GM19467 (cell line): Measurements from ENCODE around the gene CD44.

Experiments
- ATAC-seq: cut with Tn5 transposase; IDR thresholded peaks from one replicate; pipeline ENCODE4 v1.9.1; 2021; ENCODE audit warnings: mild to moderate bottlenecking, moderate library complexity; ENCODE audit not compliant: unreplicated experiment

CD44 gene

GRCh38 chr11:35234460-35235156 is 95.6 kb downstream of the CD44 start:
- ATAC-seq, result no peak

GRCh38 chr11:35235157-35235468 is 96.1 kb downstream of the CD44 start:
- no peak for ATAC-seq

GRCh38 chr11:35235498-35235897 is 96.5 kb downstream of the CD44 start:
- no peak for ATAC-seq

- no peak for ATAC-seq
Observed at GRCh38 chr11:35235936-35236666, 97.1 kb downstream of the CD44 start.

GRCh38 chr11:35236667-35237003 is 97.7 kb downstream of the CD44 start:
- no peak for ATAC-seq

GRCh38 chr11:35237351-35237750 is 98.4 kb downstream of the CD44 start:
- ATAC-seq, result no peak

GRCh38 chr11:35237860-35238715 is 99.1 kb downstream of the CD44 start:
- no peak for ATAC-seq

GRCh38 chr11:35238882-35239281 is 99.9 kb downstream of the CD44 start:
- ATAC-seq, result no peak

GRCh38 chr11:35239471-35240075 is 100.6 kb downstream of the CD44 start:
- no peak for ATAC-seq

GRCh38 chr11:35241083-35241482 is 102.1 kb downstream of the CD44 start:
- ATAC-seq, result no peak

GRCh38 chr11:35241531-35241930 is 102.6 kb downstream of the CD44 start:
- no peak for ATAC-seq

- ATAC-seq, result no peak
Observed at GRCh38 chr11:35242412-35243242, 103.7 kb downstream of the CD44 start.

GRCh38 chr11:35243774-35244173 is 104.8 kb downstream of the CD44 start:
- ATAC-seq, result no peak

- ATAC-seq, result no peak
Observed at GRCh38 chr11:35245056-35245455, 106.1 kb downstream of the CD44 start.

- ATAC-seq, result no peak
Observed at GRCh38 chr11:35245786-35246185, 106.8 kb downstream of the CD44 start.

GRCh38 chr11:35246745-35247144 is 107.8 kb downstream of the CD44 start:
- ATAC-seq, result no peak

GRCh38 chr11:35247428-35247827 is 108.5 kb downstream of the CD44 start:
- ATAC-seq, result no peak

GRCh38 chr11:35247863-35248262 is 108.9 kb downstream of the CD44 start:
- no peak for ATAC-seq

GRCh38 chr11:35248558-35249323 is 109.8 kb downstream of the CD44 start:
- no peak for ATAC-seq

- ATAC-seq, result no peak
Observed at GRCh38 chr11:35250192-35250591, 111.2 kb downstream of the CD44 start.
